Measurements from ENCODE around the gene UBAP1L. TPM values are rescaled to one million over a fixed set of nuclear protein-coding genes. Genes with fewer than 3 reads are reported as not detected.
"Not testable (repeated sequence)": the region's sequence is repeated elsewhere in the genome, so short reads cannot be mapped to it uniquely, and the experiment has no call there.

The UBAP1L gene
- total and polyA plus RNA-seq, 3 donors from 2014 or later, result 3.7 to 12.1 (median 11.3) TPM

GRCh38 chr15:65094294-65094995 lies 20.6 kb downstream of the UBAP1L start:
- no peaks in the 10 kb centered on the region for H3K9me3 ChIP-seq
- H3K4me1 ChIP-seq, result peaks cover 37% of the 10 kb centered on the region
- no peak overlapping the region for H3K4me3 ChIP-seq
- no peaks in the 10 kb centered on the region for H3K27me3 ChIP-seq
- DNase-seq, result no peak
- WGBS, 2 donors, result 77 to 95% methylated on average over 7 to 14 of the region's 14 CpGs
- H3K27ac ChIP-seq, result no peak overlapping the region
- H3K36me3 ChIP-seq (ENCODE audit: low read depth, missing control alignments), result no peaks in the 10 kb centered on the region
- TF ChIP-seq CTCF (IDR thresholded peaks at IDR 0.05) (no peak), POLR2A (IDR thresholded peaks at IDR 0.05) (no peak)
- intact Hi-C loops (cut with DNase I; ENCODE audit: low total_unique reads), result no loop called here

GRCh38 chr15:65093793-65094170 lies 21.2 kb downstream of the UBAP1L start:
- H3K27me3 ChIP-seq; intact Hi-C loops (cut with DNase I; ENCODE audit: low total_unique reads); H3K36me3 ChIP-seq (ENCODE audit: low read depth, missing control alignments); H3K27ac ChIP-seq; H3K4me3 ChIP-seq; DNase-seq; H3K9me3 ChIP-seq: not testable (repeated sequence)
- 90 to 97% methylated on average over 13 of the region's 13 CpGs for WGBS, 2 donors
- H3K4me1 ChIP-seq, result peaks cover 44% of the 10 kb centered on the region

- Histone ChIP-seq H3K4me3 (no peak overlapping the region), H3K27me3 (no peaks in the 10 kb centered on the region), H3K27ac (no peak overlapping the region), H3K4me1 (peaks cover 50% of the 10 kb centered on the region), H3K36me3 (ENCODE audit: low read depth, missing control alignments) (no peaks in the 10 kb centered on the region), H3K9me3 (no peaks in the 10 kb centered on the region)
- no peak for DNase-seq
- WGBS, 2 donors, result 90 to 92% methylated on average over 11 to 17 of the region's 17 CpGs
- TF ChIP-seq POLR2A (IDR thresholded peaks at IDR 0.05), result no peak
- intact Hi-C loops (cut with DNase I; ENCODE audit: low total_unique reads), result no loop called here
Measured at GRCh38 chr15:65092911-65093792, 21.8 kb downstream of the UBAP1L start.

- 63 to 71% methylated on average over 10 to 12 of the region's 12 CpGs for WGBS, 2 donors
- H3K27ac ChIP-seq, result no peak overlapping the region
- intact Hi-C loops (cut with DNase I; ENCODE audit: low total_unique reads), result no loop called here
- H3K9me3 ChIP-seq, result no peaks in the 10 kb centered on the region
- H3K4me3 ChIP-seq, result no peak overlapping the region
- no peaks in the 10 kb centered on the region for H3K36me3 ChIP-seq (ENCODE audit: low read depth, missing control alignments)
- peaks cover 60% of the 10 kb centered on the region for H3K4me1 ChIP-seq
- TF ChIP-seq CTCF (IDR thresholded peaks at IDR 0.05), result no peak
- TF ChIP-seq POLR2A (IDR thresholded peaks at IDR 0.05), result no peak
- DNase-seq, result no peak
- H3K27me3 ChIP-seq, result no peaks in the 10 kb centered on the region
Measured at GRCh38 chr15:65091946-65092770, 22.8 kb downstream of the UBAP1L start.

- H3K27me3 ChIP-seq, result no peaks in the 10 kb centered on the region
- peaks cover 44% of the 10 kb centered on the region for H3K4me1 ChIP-seq
- no peak overlapping the region for H3K4me3 ChIP-seq
- TF ChIP-seq CTCF (IDR thresholded peaks at IDR 0.05) (no peak), POLR2A (IDR thresholded peaks at IDR 0.05) (no peak)
- H3K9me3 ChIP-seq, result no peaks in the 10 kb centered on the region
- DNase-seq, result no peak
- intact Hi-C loops (cut with DNase I; ENCODE audit: low total_unique reads), result loop anchor here (10.0 kb wide), 1 partner anchor 55 kb away; no protein-coding TSS in a partner anchor
- H3K27ac ChIP-seq, result peak overlapping the region; percentile 73 to 78
- H3K36me3 ChIP-seq (ENCODE audit: low read depth, missing control alignments), result no peaks in the 10 kb centered on the region
- WGBS, 2 donors, result 41 to 58% methylated on average over 5 of the region's 5 CpGs
Measured at GRCh38 chr15:65089206-65089824, 25.7 kb downstream of the UBAP1L start.

Measured in testis (tissue), 3 donors.